Measurements from ENCODE around the gene KIAA0825. TPM values are rescaled to one million over a fixed set of nuclear protein-coding genes. Genes with fewer than 3 reads are reported as not detected.

Gene KIAA0825
- total RNA-seq, 1 donor from 2014 or later = 2.2 TPM

DNA sequence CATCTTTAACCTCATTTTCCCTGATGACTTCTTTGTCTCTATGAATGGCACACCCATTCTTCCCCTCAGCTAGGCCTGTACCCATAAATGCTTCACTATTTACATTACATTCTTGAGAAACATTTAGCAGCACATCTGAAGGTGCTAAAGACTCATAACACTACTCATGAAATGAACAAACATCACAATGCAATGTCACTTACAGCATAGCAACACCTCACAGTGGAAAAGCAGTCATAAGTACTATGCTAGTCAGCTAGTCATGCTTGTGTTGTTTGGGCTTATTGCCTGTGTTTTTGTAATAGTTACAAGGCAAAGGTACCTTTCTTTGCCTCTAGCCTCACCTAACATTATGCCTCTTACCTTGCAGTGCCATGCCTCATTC lies 228.9 kb downstream of the KIAA0825 start:
- no peak for DNase-seq
- TF ChIP-seq, protein P1, sequence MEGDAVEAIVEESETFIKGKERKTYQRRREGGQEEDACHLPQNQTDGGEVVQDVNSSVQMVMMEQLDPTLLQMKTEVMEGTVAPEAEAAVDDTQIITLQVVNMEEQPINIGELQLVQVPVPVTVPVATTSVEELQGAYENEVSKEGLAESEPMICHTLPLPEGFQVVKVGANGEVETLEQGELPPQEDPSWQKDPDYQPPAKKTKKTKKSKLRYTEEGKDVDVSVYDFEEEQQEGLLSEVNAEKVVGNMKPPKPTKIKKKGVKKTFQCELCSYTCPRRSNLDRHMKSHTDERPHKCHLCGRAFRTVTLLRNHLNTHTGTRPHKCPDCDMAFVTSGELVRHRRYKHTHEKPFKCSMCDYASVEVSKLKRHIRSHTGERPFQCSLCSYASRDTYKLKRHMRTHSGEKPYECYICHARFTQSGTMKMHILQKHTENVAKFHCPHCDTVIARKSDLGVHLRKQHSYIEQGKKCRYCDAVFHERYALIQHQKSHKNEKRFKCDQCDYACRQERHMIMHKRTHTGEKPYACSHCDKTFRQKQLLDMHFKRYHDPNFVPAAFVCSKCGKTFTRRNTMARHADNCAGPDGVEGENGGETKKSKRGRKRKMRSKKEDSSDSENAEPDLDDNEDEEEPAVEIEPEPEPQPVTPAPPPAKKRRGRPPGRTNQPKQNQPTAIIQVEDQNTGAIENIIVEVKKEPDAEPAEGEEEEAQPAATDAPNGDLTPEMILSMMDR (IDR thresholded peaks at IDR 0.05; ENCODE audit: borderline replicate concordance) = no peak
- Histone ChIP-seq H3K9me3 (replicated peaks) (no peaks in the 10 kb centered on the region), H3K27ac (replicated peaks) (no peak overlapping the region), H3K4me3 (no peak overlapping the region), H3K36me3 (no peaks in the 10 kb centered on the region), H3K27me3 (ENCODE audit: low read depth) (no peaks in the 10 kb centered on the region), H3K4me1 (no peaks in the 10 kb centered on the region)
- intact Hi-C loops (cut with micrococcal nuclease) = no loop called here

DNA sequence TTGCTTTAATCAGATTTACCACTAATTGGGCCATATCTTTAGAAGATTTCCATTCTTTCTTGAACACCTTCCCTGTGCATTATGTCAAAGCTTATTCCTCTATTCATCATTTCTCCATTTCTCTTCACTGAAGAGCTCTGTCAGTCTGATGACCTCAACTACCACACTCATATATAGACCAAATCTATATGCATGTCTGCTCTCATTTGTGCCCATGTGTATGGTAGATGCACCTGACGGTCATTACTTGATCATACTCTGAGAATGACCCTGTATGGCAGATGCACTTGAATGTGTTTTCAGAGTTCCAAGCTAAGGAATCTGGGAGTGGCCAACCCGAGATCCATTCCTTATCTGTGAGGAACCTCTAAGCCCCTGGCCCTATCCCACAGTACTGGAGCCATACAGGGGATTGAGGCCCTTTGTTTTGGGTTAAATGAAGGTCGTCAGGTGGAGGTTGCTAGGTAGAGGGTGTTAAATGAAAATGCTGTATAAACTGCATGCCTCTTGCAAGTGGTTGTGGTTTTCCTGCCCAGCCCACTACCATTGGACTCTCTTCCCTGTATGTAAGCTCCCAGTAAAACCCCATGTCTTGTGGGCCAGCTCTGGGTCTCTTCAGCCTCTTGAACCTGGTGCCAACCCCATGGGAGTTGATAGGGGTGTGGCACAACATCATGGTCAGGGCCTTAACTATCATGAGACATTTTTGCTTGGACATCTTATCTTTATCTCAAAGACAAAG lies 229.5 kb downstream of the KIAA0825 start:
- H3K36me3 ChIP-seq = no peaks in the 10 kb centered on the region
- H3K27me3 ChIP-seq (ENCODE audit: low read depth) = no peaks in the 10 kb centered on the region
- DNase-seq = no peak
- no peak overlapping the region for H3K4me3 ChIP-seq
- TF ChIP-seq, protein P1 (IDR thresholded peaks at IDR 0.05; ENCODE audit: borderline replicate concordance) = no peak
- H3K4me1 ChIP-seq = no peaks in the 10 kb centered on the region
- intact Hi-C loops (cut with micrococcal nuclease) = no loop called here
- no peaks in the 10 kb centered on the region for H3K9me3 ChIP-seq (replicated peaks)
- no peak overlapping the region for H3K27ac ChIP-seq (replicated peaks)

DNA sequence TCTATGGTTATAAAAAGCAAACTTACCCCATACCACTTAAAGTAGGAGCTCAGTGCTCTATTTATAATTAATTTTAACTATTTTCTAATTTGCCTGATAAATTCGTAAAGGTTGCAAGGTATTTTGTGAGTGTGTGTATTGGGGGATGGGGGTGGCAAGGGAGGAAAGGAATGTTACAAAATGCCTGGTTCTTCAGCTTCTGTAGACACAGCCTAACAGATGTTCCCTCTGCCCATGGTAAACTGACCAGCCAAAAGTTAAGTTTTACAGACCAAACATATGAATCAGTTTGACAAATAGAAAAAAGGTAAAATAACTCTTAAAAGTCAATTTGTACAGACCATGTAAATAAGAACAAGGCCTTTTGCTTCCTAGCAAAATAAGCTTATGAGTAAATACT lies 232.6 kb downstream of the KIAA0825 start:
- Histone ChIP-seq H3K27ac (replicated peaks) (no peak overlapping the region), H3K27me3 (ENCODE audit: low read depth) (no peaks in the 10 kb centered on the region), H3K4me3 (no peak overlapping the region), H3K36me3 (no peaks in the 10 kb centered on the region), H3K4me1 (no peaks in the 10 kb centered on the region), H3K9me3 (replicated peaks) (no peaks in the 10 kb centered on the region)
- intact Hi-C loops (cut with micrococcal nuclease) = no loop called here
- TF ChIP-seq, protein P1 (IDR thresholded peaks at IDR 0.05; ENCODE audit: borderline replicate concordance) = no peak
- DNase-seq = no peak

DNA sequence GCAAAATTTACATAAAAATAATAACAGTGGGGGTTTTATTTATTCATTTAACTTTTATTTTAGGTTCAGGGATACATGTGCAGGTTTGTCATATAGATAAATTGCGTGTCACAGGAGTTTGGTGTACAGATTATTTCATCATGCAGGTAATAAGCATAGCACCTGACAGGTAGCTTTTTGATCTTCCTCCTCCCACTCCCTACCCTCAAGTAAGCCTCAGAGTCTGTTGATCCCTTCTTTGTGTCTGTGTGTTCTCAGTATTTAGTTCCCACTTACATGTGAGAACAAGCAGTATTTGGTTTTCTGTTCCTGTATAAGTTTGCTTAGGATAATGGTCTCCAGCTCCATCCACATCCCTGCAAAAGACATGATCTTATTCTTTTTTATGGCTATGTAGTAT lies 240.3 kb downstream of the KIAA0825 start:
- DNase-seq = no peak
- intact Hi-C loops (cut with micrococcal nuclease) = no loop called here
- Histone ChIP-seq H3K9me3 (replicated peaks) (no peaks in the 10 kb centered on the region), H3K36me3 (no peaks in the 10 kb centered on the region), H3K27me3 (ENCODE audit: low read depth) (no peaks in the 10 kb centered on the region), H3K4me1 (no peaks in the 10 kb centered on the region), H3K4me3 (no peak overlapping the region), H3K27ac (replicated peaks) (no peak overlapping the region)
- TF ChIP-seq, protein P1 (IDR thresholded peaks at IDR 0.05; ENCODE audit: borderline replicate concordance) = no peak

DNA sequence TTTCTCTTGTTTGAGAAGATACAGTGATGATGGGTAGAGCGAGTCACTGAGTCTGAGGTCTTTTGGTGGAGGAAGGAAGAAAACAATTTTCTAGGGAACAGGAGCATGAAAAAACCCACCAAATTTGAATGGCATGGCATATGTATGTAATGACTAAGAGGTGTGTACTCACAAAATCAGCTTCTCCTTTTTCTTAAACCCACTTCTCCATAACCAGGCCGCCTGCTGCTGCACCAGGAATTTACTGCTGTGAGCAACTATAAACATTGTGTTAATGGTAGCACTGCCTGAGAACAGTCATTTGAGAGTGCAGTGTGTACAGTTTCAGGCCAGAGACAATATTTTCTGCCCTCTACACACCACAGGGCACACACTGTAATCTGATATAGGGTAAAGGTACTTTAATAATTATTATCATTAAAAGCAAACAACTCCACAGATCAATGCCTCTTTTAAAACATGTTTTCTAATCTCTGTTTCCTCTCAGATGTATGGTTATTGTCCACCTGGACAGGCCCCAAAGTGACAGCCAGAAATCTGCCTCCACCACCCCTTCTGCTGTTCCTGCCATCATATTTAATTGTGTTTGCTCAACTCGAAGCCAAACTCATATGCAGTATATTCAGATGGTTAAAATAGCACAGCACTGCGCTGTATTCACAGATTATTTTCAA lies 241.6 kb downstream of the KIAA0825 start:
- TF ChIP-seq, protein P1 (IDR thresholded peaks at IDR 0.05; ENCODE audit: borderline replicate concordance) = no peak
- Histone ChIP-seq H3K27me3 (ENCODE audit: low read depth) (no peaks in the 10 kb centered on the region), H3K9me3 (replicated peaks) (no peaks in the 10 kb centered on the region), H3K27ac (replicated peaks) (no peak overlapping the region), H3K4me1 (no peaks in the 10 kb centered on the region), H3K36me3 (no peaks in the 10 kb centered on the region), H3K4me3 (no peak overlapping the region)
- intact Hi-C loops (cut with micrococcal nuclease) = no loop called here
- DNase-seq = no peak
